NCI-H446 treated with DMSO at 0.1 percent for 48 hours (cell line): ENCODE data around the gene PTER.

Source experiments
- DNase-seq: peaks from one replicate; lab custom pipeline; 2025; lab: John Stamatoyannopoulos, UW

The PTER gene

DNA sequence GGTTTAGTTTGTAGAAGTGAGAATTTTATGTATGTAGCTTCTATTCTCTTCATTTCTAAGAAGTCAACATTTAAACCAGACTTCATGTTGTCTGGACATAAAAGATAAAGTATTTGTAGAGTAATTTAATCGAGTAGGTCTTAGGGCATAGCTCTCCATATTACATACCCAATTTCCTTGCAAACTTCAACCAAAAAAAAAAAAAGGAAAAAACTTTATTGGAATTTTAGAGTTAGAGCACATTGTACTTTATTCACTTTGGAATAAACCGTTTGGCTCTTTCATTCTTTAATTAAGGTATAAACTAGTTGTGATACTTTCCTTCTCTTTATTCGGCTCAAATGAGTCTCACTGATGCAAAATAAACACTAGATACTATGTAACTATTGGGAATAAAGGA lies 36.0 kb downstream of the PTER start:
- DNase-seq, result no peak

GRCh38 chr10:16477757-16478156 lies 40.9 kb downstream of the PTER start:
- no peak for DNase-seq

- no peak for DNase-seq
These were observed 42.0 kb downstream of the PTER start for GRCh38 chr10:16478801-16479200.

- DNase-seq, result no peak
These were observed 44.4 kb downstream of the PTER start for GRCh38 chr10:16481052-16481728.

DNA sequence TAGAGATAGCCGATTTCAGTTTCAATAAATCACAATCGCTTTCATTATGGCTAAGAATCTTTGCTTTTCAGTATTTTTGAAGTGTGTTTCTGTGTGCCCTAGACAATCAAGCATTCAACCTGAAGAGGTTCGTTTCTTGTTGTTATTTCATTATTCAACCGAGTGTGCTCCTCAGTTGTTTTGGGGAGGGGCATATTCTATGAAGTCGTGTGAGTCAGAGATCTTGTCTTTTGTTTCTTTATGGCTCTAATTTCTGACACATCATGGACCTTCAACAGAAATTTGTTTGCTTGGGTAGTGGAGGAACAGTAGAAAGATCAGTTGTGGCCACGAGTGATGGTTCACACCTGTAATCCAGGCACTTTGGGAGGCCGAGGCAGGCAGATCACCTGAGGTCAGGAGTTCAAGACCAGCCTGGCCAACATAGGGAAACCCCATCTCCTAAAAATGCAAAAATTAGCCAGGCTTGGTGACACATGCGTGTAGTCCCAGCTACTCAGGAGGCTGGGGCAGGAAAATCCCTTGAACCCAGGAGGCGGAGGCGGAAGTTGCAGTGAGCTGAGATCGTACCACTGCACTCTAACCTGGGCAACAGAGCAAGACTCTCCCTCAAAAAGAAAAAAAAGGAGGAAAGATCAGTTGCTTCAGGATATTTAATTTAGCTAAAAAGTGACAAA lies 46.6 kb downstream of the PTER start:
- no peak for DNase-seq

DNA sequence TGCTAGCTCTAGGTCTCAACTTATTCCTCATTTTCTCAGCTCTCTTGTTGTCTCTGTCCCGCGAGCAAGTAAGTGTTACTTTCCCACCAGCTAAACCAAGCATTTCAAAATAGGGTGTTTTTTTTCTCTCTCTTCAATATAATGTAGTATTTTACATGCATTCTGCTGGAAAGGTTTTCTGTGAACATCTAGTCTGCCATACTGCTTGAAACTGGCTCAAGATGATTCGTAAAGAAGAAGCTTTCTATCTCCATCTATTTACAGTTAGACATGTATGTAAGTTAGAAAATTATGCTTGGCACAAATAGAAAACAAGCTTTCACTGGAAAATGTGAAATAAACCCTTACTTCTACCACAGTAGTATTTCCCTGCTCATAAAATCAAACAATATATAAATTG lies 53.7 kb downstream of the PTER start:
- no peak for DNase-seq

- no peak for DNase-seq
These were observed 55.1 kb downstream of the PTER start for GRCh38 chr10:16491933-16492332.

- DNase-seq, result no peak
These were observed 57.2 kb downstream of the PTER start for GRCh38 chr10:16493884-16494536.

GRCh38 chr10:16497911-16498310 lies 61.1 kb downstream of the PTER start:
- no peak for DNase-seq

DNA sequence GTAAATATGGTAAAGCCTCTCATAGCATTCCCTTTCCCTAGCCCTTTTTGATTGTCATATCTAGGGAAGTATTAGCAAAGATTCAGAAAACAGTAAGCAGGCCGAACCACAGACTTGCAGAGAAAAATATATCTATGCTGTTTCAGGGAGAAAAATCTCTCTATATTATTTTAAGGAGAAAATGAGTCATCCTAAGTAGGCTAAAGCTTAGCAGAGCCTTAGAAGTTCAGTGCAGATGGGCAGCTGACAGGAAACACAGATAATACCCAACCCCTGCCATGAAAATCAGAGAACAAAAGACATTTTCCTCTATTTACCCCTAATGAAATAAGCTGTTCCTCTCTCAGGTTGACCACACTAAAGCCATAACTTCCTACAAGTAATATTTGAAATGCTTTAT lies 68.4 kb downstream of the PTER start:
- DNase-seq, result no peak

DNA sequence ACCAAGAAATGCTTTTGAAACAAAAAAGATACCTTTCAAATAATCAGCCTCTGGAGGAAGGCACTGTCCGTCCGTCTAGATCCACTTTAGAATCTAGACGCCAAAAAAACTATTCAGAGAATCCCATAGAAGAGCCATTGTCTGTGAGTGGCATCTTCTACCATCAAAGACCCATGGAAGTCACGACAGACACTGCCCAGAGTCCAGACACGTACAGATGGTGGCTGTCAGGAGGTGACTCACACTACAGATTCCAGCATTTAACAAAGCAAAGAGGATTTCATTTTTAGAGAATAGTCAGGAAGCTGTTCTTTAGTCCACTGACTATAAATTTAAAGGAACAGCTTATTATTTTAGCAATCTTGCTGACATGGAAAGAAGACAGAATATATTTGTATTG lies 73.2 kb downstream of the PTER start:
- DNase-seq, result no peak

DNA sequence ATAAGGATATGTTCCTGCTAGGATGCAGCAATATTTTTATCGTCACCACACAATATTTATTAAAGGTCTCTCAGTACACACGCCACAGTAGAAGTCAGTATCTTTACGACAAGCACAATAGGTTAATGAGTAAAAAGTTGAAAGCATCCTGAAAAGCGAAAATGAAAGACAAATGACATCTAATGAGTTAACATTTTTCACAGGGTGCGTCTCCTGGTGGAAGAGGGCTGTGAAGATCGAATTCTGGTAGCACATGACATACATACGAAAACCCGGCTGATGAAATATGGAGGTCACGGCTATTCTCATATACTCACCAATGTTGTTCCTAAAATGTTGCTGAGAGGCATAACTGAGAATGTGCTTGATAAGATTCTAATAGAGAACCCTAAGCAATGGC lies 74.0 kb downstream of the PTER start:
- DNase-seq, result no peak

- no peak for DNase-seq
These were observed 82.0 kb downstream of the PTER start for GRCh38 chr10:16518822-16519221.

GRCh38 chr10:16519250-16519907 lies 82.6 kb downstream of the PTER start:
- DNase-seq, result no peak

DNA sequence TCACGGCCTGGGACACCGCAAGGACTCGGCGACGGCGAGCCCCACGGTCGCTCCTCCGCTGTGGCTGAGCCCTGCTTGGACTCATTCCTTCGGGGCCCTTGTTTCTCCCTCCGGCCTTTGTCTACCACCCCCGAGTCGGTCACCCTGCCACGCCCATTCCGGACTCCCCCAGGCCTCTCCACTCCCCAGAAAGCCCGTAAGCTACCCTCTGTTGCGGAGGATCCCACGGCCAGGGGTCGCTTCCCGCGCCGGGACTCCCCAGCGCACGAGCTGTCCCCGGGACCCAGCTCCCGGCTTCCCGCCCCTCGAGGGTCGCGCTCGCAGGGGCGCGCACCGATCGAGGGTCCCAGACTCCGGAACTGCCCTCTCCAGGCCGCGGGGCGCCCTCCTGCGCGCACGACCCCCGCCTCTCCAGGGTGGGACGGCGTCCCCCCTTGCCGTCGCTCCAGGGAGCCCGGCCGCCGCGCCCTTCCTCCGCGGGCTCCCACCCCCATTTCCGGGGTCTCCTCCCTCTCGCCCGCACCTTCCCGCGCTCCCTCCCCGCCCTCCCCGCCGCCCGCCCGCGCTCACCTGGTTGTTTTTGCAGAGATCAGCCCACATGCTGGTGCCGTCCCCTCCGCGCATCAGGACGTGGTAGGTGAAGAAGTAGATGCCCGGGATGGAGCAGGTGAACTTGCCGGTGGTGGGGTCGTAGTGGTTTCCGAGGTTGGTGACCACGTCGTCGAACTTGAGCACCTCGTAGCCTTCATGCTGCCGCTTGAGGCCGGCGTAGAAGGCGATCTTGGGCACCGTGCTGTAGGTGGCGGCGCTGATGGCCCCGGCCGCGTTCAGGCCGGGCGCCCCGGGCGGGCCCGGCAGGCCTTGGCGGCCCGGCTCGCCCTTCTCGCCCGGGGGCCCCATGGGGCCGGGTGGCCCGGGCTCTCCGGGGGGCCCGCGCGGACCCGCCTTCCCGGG lies 83.4 kb downstream of the PTER start:
- no peak for DNase-seq

DNA sequence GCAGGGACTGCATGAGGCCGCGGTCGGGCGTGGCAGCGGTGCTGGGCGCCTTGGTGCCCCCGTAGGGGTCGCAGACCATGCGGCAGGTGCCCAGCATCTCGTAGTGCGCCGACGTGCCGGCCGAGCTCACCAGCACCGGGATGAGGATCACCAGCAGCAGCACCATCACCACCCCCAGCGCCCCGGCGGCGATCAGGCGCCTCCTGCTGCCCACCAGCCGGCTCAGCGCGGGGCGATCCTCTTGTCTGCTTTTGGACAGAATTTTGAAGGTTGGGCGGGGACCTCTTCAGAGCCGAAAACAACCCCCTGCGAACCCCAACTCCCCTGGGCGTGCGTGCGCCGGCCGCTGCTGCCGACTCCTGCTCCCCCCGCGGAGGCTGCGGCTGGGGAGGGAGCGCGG lies 84.1 kb downstream of the PTER start:
- no peak for DNase-seq

DNA sequence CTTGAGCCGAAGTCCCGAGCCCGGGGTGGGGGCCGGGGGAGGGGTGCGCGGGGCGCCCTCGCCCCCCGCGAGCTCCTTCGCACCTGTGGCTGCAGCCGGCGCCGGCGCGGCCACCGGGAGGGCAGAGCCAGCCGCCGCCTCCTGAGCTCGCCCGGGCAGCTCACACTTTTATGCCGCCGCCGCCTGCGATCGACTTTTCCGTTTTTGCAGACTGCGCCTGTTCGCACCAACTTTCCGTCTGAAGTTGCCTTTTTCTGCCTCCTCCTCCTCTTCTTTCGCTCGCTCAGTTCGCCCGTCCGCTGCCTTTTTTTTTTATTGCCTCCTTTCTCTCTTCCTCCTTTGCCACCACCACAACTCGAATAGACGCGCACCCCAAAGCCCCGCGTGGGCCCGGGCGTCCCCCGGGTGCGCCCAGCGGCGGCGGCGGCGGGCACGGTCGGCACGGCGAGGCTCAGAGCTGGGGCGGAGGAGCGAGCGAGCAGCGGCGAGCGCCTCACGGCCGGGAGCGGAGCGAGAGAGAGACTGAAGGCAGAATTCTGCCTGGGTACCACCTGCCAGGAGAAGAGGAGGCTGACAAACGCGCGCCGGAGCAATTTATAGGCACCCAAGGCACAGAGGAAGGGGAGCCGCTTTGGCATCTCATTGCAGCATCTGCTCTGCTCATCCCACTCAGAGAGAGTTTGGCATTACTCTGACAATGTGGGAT lies 84.7 kb downstream of the PTER start, which contains the start of gene C1QL3:
C1QL3 (minus strand) TSS at position 569 of the 706 bp plus-strand sequence. CDS start 814 bp downstream, outside the sequence.
- DNase-seq, result no peak

DNA sequence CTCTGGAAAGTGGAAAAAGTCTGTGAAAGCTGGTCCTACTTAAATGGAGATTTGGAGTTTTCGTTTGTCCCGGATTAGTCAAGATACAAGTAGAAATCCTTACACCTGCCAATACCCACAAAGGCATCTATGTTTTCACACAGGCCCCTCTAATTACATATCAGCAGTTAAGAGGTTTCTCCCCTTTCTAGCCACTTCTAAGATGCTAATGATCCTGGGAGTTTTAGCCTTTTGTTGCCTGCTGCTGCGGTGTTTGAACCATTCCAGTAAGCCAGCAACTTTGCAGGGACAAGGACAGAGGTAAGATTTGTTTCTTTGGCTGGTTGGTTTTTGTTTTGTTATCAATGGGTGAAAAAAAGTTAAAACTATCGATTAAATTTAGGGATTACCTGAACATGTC lies 90.6 kb downstream of the PTER start:
- no peak for DNase-seq

DNA sequence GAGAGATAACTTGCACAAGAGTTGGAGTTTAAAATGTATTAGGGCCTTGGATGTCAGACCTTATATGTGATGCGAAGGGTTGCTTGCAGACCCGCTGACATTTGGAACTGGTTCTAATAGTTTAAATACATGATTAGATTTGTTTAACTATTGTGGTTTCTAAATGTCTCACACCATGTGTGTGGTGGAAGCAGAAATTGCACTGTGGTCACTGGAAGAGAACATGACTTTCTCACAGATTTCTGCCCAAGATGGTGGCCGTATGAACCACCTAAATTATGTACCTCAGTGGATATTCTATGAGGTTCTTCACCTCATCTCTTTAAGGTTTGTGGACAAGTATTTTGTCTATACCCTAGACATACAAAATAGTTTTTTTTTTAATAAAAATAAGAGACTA lies 93.0 kb downstream of the PTER start:
- DNase-seq, result no peak

DNA sequence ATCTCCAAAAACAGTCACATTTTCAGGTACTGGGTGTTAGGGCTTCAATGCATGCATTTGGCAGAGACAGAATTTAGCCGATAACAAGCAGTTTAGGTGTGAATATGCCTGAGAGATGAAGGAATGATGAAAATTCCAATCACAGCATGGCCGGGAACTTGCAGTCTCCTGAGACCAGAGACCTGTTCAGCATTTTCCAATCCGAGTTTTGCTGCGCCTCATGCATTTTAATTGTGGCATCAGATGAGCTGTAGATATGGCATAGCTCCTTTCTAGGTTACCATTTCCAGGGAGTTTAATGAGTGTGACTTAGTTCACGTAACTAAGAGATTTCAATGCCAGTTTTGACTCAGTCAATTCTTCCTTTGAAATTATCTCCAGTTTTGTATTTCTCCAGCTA lies 99.3 kb downstream of the PTER start:
- DNase-seq, result no peak

DNA sequence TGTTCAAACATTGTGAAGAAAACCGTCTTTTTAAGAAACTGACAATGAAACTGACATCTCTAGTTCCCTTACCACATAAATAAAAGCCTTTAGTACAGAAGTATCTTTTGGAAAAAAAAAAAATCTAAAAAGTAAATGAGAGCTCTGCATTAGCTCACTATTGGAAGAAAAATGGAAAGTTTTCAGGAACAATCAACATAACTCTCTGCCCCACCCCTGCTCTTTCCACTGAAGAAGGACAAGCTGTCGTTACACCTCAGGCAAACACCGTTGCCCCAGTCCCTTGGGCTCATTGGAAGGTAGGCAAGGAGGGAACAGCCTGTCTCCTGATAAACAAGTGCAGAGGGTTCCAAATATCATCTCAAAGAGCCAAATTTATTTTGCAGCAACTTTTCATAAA lies 107.3 kb downstream of the PTER start:
- no peak for DNase-seq
